SW 1271 (cell line): ENCODE measurements around the gene ANKDD1B.
"Not testable (repeated sequence)": the region's sequence is repeated elsewhere in the genome, so short reads cannot be mapped to it uniquely, and the experiment has no call there.

Experiments used
- DNase-seq, 2 experiments: peaks; one replicate each; lab custom pipeline; 2025; lab: John Stamatoyannopoulos, UW

ANKDD1B gene

GRCh38 chr5:75611311-75612225, at the start of gene ANKDD1B:
Gene ANKDD1B (plus strand): TSS chr5:75611453. CDS start chr5:75611635, 182 bp downstream.
- DNase-seq = no peak

GRCh38 chr5:75565991-75566709, 45.1 kb upstream of the ANKDD1B start:
- DNase-seq = peak in 1 of 2 experiments; percentile 72

DNA sequence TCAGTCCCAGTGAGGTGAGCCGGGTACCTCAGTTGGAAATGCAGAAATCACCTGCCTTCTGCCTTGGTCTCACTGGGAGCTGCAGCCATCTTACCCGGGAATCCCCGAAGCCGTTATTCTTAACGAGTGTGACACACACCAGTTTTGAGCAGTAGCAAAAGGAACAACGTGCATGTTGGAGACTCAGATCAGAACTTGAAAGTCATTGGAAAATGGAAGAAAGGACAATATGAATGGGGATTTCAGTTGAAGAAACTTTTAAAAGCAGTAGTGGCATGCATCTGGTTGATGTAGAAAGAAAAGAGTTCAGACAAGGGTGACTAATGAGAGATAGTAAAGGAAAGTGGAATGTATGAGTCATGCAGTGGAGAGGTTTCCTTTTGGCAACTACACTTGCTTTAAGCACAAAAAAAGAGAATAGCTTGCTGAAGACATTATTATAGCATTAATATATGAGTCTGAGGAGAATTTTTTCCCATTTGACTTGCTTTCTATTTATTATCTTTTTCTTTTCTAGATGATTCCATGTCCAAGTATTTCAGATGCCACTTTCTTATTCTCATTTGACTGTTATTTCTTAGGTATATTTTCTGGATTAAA, 44.4 kb upstream of the ANKDD1B start:
- peak; percentile 68 to 97 for DNase-seq

DNA sequence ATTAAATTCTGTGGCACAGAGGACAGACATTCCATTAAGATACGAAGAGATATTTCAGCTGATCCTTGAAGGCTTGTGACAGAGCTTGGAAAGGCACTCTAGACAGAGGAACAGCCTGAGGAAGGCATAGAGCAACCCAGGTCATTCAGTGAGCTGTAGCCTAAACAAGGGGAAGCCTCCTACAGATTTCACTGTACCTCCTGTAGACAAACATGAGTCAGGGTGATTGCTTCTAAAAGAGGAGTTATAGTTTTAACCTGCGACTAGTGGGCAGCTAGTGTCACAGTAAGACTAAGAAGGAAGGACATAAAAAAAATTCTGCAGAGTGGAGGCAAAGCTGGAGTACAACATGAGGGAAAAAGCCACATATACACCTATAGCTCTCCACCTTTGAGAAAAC, 43.5 kb upstream of the ANKDD1B start:
- peak; percentile 5 to 55 for DNase-seq

GRCh38 chr5:75568202-75568601, 43.1 kb upstream of the ANKDD1B start:
- no peak for DNase-seq

GRCh38 chr5:75571547-75571946, 39.7 kb upstream of the ANKDD1B start:
- no peak for DNase-seq

- no peak for DNase-seq
These were observed 36.5 kb upstream of the ANKDD1B start for GRCh38 chr5:75574791-75575190.

DNA sequence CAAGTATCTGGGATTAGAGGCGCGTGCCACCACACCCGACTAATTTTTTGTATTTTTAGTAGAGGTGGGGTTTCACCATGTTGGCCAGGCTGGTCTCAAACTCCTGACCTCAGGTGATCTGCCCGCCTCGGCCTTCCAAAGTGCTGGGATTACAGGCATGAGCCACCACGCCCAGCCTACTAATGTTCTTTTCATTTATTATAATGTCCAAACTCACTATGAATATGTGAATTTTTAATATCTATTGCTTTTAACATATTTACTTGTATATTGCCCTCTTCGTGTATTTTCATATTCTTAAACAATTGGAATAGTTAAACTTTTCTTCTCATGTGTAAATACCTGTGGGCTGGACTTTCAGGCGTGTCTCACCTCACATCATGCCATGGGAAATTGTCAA, 33.0 kb upstream of the ANKDD1B start:
- DNase-seq = not testable (repeated sequence)

- DNase-seq = peak in 1 of 2 experiments; percentile 23
These were observed 26.6 kb upstream of the ANKDD1B start for GRCh38 chr5:75584641-75585040.

- DNase-seq = no peak
These were observed 22.6 kb upstream of the ANKDD1B start for GRCh38 chr5:75588666-75589065.

DNA sequence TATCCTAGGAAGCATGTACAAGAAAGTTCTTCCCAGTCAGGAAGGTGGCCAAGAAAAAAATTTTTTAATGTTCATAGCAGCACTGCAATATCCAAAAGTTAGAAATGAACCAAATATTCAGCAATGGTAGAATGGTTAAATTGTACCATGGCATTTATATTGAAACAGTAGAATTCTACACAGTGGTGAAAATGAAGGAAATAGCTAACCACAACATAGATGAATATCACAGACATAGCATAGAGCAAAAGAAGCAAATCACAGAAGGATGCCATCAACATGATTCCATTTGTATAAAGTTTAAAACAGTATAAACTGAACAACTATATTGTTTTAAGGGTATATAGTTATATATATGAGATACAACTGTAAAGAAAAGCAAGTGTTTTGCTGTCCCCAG, 10.7 kb upstream of the ANKDD1B start:
- no peak for DNase-seq

DNA sequence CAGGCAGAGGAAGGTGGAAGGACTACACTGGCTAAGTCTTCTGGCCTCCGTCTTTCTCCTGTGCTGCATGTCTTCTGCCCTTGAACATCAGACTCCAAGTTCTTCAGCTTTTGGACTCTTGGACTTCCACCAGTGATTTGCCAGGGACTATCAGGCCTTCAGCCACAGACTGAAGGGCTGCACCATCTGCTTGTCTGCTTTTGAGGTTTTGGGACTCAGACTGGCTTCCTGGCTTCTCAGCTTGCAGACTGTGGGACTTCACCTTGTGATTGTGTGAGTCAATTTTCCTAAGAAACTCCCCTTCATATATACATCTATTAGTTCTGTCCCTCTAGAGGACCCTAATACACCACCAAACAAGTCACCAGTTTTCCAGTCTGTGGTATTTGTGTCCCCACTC, 9.7 kb upstream of the ANKDD1B start:
- DNase-seq = no peak

DNA sequence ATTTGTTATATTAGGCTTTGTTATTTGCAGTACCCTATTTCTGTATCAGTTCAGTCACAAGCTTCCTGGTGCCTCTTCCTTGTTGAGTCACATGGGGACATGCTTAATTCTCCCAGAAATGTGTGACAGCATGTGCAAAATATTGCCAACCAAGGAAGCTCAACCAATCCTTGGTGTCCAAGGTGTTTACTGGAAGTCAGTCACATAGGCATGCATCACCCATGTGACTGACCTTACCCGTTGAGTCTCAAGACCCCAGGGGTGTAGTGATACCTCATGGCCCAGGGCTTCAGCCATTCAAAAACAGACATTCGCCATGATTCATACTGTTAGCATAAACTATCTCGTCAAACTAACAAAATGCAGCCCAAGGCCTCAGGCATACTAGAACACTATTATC, 9.3 kb upstream of the ANKDD1B start:
- no peak for DNase-seq

- DNase-seq = no peak
These were observed 7.9 kb upstream of the ANKDD1B start for GRCh38 chr5:75603371-75603770.

GRCh38 chr5:75603821-75604220, 7.4 kb upstream of the ANKDD1B start:
- no peak for DNase-seq

DNA sequence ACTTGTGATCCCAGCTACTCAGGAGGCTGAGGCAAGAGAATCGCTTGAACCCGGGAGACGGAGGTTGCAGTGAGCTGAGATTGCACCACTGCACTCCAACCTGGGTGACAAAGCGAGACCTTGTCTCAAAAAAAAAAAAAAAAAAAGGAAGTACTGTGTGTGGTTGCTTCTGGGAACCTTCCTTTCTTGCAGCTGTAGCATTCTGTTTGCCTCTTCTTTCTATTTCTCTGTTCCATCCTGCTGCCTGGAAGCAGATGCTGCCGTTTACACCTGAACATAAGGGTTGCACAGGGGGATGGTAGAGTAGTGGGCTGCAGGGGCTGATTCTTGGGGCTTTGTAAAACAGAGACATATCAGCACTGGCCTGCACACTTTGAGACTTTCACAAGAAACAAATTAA, 3.9 kb upstream of the ANKDD1B start:
- not testable (repeated sequence) for DNase-seq

GRCh38 chr5:75608870-75609269, 2.4 kb upstream of the ANKDD1B start:
- no peak for DNase-seq

GRCh38 chr5:75610201-75610600, 1.1 kb upstream of the ANKDD1B start:
- DNase-seq = no peak

GRCh38 chr5:75610859-75611310, 368 bp upstream of the ANKDD1B start:
- not testable (repeated sequence) for DNase-seq

DNA sequence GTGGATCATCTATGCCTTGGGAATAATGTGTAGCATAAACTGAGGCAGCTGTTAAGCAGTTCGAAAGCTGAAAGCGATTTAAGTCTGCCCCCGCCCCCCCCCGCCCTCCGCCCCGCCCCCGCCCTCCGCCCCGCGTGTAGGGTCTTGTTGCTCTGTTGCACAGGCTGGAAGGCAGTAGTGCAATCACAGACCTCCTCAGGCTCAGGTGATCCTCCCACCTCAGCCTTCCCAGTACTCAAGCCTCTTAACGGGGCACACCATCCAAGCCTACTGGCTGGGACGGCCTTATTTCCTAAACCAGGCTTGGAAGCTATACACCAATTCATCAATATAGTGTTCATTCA, 945 bp downstream of the ANKDD1B start:
- DNase-seq = no peak

DNA sequence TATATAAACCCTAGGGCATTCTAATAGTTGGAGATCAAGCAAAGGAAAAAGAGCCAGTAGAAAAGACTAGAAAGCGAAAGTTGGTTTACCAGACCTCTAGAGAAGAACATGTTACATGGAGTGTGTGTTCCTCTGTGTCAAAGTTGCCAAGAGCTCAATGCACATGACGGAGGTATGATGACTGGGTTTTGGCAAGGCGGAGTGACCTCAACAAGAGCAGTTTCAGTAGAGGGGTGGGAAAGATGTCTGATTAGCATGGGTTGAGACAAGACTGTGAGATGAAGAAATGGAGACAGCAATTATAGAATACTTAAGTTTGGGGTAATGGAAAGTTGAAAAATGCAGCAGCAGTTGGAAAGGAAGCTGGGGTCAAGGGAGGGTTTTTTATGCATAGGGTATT, 1.6 kb downstream of the ANKDD1B start:
- DNase-seq = no peak

- DNase-seq = no peak
These were observed 2.9 kb downstream of the ANKDD1B start for GRCh38 chr5:75614176-75614575.
